Ovary (tissue), 9 donors: ENCODE data around the gene AKR7A2. TPM values are rescaled to one million over a fixed set of nuclear protein-coding genes. Genes with fewer than 3 reads are reported as not detected.
"Not testable (repeated sequence)": the region's sequence is repeated elsewhere in the genome, so short reads cannot be mapped to it uniquely, and the experiment has no call there.

Source experiments
- DNase-seq, 5 donors: peaks; one replicate each; pipeline ENCODE4 v3.0.0-alpha.2; 2019 to 2020
- H3K27ac ChIP-seq, 2 donors: fragments of 200-600 bp; one replicate each; pipeline versions ENCODE4 v1.5.1 to v1.8.0; 2019 to 2022
- H3K27me3 ChIP-seq: fragments of 200-600 bp; one replicate; pipeline ENCODE4 v1.8.0; 2022
- H3K36me3 ChIP-seq: fragments of 200-600 bp; sonication (generic); one replicate; pipeline ENCODE4 v1.5.1; 2019
- H3K4me1 ChIP-seq: one replicate; pipeline ENCODE4 v1.8.1; 2013; ENCODE audit warnings: mild to moderate bottlenecking, moderate library complexity; ENCODE audit not compliant: insufficient read depth
- H3K4me3 ChIP-seq: fragments of 200-600 bp; sonication (generic); one replicate; pipeline ENCODE4 v1.5.1; 2017
- H3K9me3 ChIP-seq, 2 donors: fragments of 200-600 bp in 1 of 2; sonication (generic) in 1 of 2; one replicate each; pipeline versions ENCODE4 v1.5.1 to v1.8.1; 2013 to 2019; ENCODE audit warnings: mild to moderate bottlenecking in 1 of 2, moderate library complexity in 1 of 2
- EP300 ChIP-seq: sonication (generic); formaldehyde crosslinking; IDR thresholded peaks from one replicate; pipeline ENCODE4 v1.6.1; 2017; ENCODE audit warnings: antibody characterized with exemption
- POLR2A ChIP-seq: fragments of 450-650 bp; IDR thresholded peaks from one replicate; pipeline ENCODE4 v1.6.1; 2017; ENCODE audit warnings: antibody characterized with exemption, mild to moderate bottlenecking, moderate library complexity
- WGBS, 3 donors: extraction: QIAGEN DNeasy Blood & Tissue Kit in 1 of 3; methylation state at CpG; one replicate each; pipeline versions ENCODE4 v1.1.5 to v1.1.7; 2013 to 2017; 5-methylcytosine and 5-hydroxymethylcytosine counted together
- intact Hi-C, 4 donors: fragments of 100-400 bp; cut with DNase I; formaldehyde crosslinking; loops; one replicate each; pipeline versions ENCODE4 v1.11.0 to v1.15.1; 2022 to 2023
- polyA plus RNA-seq, 2 donors: library from polyadenylated mRNA; stranded (reverse); fragments of 200-250 nt in 1 of 2; fragments of 350-450 nt in 1 of 2; fragmentation: Illumina TruSeq in 1 of 2; extraction: RNeasy Lipid Tissue Mini Kit (QIAGEN cat#74804) in 1 of 2; gene quantifications; one replicate each; pipeline ENCODE4 v1.2.3, GENCODE V29; 2013 to 2014
- total RNA-seq, 7 donors: library from RNA; depleted of rRNA in 2 of 7; stranded (reverse); fragments of >200 nt in 2 of 7; fragmentation: NEBNext Ultra II Directional in 3 of 7; extraction: Animal tissue kit (Norgen Biotek cat#: 25700) in 3 of 7; gene quantifications; one replicate each; pipeline versions ENCODE4 v1.1.0 to v1.2.4, GENCODE V29; 2016 to 2023
- TF ChIP-seq, protein P1 (sequence below), 3 donors: fragments of 450-650 bp in 2 of 3; fragments of 200-600 bp in 1 of 3; IDR thresholded peaks; one replicate each; pipeline versions ENCODE4 v1.5.1 to v1.8.0; 2016 to 2022; ENCODE audit warnings: antibody characterized with exemption in 3 of 3, mild to moderate bottlenecking in 1 of 3
- donor health status: DM: no; HTN: no; CAD: no; lungs with moderate emphysema.
- donor health status: DM: no; HTN: no; CAD: no.
- donor health status: Bipolar disorder and iron deficiency.
- donor health status: DM: yes; HTN: yes; CAD: no.
- donor health status: DM: no; HTN: no; CAD: no.
- donor health status: DM: yes; HTN: yes; CAD: no.

AKR7A2 gene
- total and polyA plus RNA-seq, 9 donors = 37.9 to 83.6 (median 55.6) TPM

DNA sequence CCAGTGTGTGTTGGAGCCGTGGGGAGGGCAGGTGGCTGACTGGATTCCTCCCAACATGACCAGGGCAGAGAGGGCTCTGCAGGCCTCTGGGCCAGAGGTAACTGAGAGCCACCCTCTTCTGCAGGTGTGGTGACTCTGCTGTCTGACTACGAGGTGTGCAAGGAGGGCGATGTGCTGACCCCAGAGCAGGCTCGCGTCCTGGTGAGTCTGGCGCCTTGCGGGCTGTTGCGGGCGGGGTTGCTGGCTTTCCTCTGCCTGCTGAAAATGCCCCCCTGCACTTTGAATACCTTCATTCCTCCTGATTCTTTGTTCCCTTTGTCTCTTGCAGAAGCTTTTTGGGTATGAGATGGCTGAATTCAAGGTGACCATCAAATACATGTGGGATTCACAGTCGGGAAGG, 53.6 kb downstream of the AKR7A2 start:
- Histone ChIP-seq H3K4me3 (no peak overlapping the region), H3K27me3 (no peaks in the 10 kb centered on the region), H3K36me3 (no peaks in the 10 kb centered on the region), H3K4me1 (peaks cover 4% of the 10 kb centered on the region), H3K27ac (no peak overlapping the region), H3K9me3 (no peaks in the 10 kb centered on the region)
- no peak for DNase-seq
- TF ChIP-seq POLR2A (no peak), EP300 (no peak)
- TF ChIP-seq, protein P1, sequence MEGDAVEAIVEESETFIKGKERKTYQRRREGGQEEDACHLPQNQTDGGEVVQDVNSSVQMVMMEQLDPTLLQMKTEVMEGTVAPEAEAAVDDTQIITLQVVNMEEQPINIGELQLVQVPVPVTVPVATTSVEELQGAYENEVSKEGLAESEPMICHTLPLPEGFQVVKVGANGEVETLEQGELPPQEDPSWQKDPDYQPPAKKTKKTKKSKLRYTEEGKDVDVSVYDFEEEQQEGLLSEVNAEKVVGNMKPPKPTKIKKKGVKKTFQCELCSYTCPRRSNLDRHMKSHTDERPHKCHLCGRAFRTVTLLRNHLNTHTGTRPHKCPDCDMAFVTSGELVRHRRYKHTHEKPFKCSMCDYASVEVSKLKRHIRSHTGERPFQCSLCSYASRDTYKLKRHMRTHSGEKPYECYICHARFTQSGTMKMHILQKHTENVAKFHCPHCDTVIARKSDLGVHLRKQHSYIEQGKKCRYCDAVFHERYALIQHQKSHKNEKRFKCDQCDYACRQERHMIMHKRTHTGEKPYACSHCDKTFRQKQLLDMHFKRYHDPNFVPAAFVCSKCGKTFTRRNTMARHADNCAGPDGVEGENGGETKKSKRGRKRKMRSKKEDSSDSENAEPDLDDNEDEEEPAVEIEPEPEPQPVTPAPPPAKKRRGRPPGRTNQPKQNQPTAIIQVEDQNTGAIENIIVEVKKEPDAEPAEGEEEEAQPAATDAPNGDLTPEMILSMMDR (IDR thresholded peaks at IDR 0.05) = no peak
- 90 to 93% (median 90%) methylated on average over 10 of the region's 10 CpGs for WGBS, 3 donors
- intact Hi-C loops = no loop called here

DNA sequence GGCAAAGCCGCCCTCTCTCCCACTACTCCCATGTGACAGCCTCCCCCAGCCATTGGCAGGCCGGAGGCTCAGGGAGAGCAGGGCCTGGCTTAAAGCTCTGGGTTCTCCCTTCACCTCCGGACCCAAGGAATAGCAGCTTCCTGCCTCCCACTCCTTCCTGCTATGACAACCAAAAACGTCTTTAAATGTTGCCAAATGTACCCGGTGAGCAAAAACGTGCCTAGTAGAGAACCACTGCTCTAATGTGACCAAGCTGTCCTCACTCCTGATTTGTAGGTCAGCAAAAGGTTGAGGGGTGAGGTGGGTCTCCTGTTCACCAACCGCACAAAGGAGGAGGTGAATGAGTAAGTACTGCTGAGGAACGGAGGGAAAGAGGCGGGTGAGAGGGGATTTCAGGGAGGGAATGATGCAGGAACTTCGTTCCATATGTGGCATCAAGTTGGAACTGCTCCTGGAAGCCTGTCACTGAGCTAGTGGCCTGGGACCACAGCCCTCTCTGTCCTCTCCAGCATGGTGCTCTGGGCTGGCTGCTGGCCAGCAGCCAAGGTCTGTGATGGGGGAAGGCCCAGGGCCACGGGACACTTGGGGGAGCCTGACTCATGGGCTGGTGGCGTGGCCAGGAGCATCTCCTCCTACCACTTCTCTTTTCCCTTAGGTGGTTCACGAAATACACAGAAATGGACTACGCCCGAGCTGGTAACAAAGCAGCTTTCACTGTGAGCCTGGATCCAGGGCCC, 54.6 kb downstream of the AKR7A2 start:
- intact Hi-C loops = no loop called here
- Histone ChIP-seq H3K9me3 (no peaks in the 10 kb centered on the region), H3K27ac (no peak overlapping the region), H3K36me3 (no peaks in the 10 kb centered on the region), H3K27me3 (no peaks in the 10 kb centered on the region), H3K4me3 (no peak overlapping the region), H3K4me1 (peaks cover 12% of the 10 kb centered on the region)
- TF ChIP-seq, protein P1 (IDR thresholded peaks at IDR 0.05) = no peak
- no peak for TF ChIP-seq EP300
- TF ChIP-seq POLR2A = no peak
- WGBS, 3 donors = 51 to 65% (median 61%) methylated on average over 15 of the region's 15 CpGs
- DNase-seq = no peak

DNA sequence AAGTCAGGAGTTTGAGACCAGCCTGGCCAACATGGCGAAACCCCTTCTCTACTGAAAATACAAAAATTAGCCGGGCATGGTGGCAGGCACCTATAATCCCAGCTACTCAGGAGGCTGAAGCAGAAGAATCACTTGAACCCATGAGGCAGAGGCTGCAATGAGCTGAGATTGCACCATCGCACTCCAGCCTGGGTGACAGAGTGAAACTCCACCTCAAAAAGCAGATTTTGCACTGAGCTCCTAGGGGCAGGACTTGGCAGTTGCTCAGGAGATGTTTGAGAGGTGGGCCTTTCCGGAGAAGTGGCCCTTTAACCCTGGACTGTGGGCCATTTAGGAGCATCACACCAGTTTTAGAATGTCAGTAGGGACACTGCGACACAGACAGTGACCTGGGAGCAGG, 55.6 kb downstream of the AKR7A2 start:
- H3K4me1 ChIP-seq = peaks cover 14% of the 10 kb centered on the region
- H3K27me3 ChIP-seq, H3K36me3 ChIP-seq, H3K4me3 ChIP-seq, intact Hi-C loops, DNase-seq, H3K9me3 ChIP-seq, H3K27ac ChIP-seq: not testable (repeated sequence)
- 90 to 95% (median 93%) methylated on average over 5 of the region's 5 CpGs for WGBS, 3 donors

DNA sequence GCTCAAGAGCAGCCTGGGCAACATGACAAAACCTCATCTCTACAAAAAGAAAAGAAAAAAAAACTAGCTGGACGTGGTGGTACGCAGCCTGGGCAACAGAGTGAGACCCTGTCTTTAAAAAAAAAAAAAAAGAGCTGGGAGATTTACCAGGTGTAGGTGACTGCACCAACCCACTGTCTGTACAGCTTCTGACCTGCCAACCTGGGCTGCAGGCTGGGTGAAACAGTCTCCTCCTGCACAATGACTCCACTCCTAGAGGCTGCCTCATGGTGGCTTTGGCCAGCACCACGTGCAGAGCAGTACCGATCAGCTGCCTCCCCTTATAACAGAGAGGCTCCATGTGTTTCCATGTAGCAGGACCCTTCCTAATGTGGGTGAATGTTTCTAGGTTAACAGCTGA, 56.7 kb downstream of the AKR7A2 start:
- Histone ChIP-seq H3K9me3 (no peaks in the 10 kb centered on the region), H3K27me3 (no peaks in the 10 kb centered on the region), H3K4me1 (peaks cover 15% of the 10 kb centered on the region), H3K36me3 (no peaks in the 10 kb centered on the region), H3K27ac (no peak overlapping the region), H3K4me3 (no peak overlapping the region)
- 70 to 81% (median 76%) methylated on average over 4 of the region's 4 CpGs for WGBS, 3 donors
- DNase-seq = no peak
- intact Hi-C loops = no loop called here
- TF ChIP-seq POLR2A = no peak
- TF ChIP-seq, protein P1 (IDR thresholded peaks at IDR 0.05) = no peak
- no peak for TF ChIP-seq EP300

DNA sequence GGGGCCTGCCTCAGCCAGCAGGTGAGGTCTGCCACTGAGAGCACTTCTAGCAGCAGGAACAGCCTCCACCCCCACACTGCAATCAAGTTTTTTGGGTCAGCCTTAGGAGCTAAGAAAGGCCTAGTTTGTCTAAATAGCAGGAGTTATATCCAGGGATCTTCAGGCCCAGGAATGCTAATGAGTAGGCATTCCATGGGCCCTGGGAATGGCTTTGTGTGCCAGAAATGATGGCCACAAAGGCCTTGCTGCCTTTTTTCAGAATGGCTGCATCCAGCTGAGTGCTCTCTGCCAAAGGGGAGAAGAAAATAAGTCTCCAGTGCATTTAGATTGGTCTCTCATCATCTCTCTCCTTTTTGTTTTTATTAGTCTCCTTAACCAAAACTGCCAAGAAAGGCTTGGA, 57.5 kb downstream of the AKR7A2 start:
- no peaks in the 10 kb centered on the region for H3K27me3 ChIP-seq
- no peak for DNase-seq
- no peaks in the 10 kb centered on the region for H3K9me3 ChIP-seq
- peaks cover 15% of the 10 kb centered on the region for H3K4me1 ChIP-seq
- H3K27ac ChIP-seq = no peak overlapping the region
- intact Hi-C loops = loop anchor here in 1 of 4 donors (5.0 kb wide), 1 partner anchor 403 kb away; no protein-coding TSS in a partner anchor
- H3K36me3 ChIP-seq = no peaks in the 10 kb centered on the region
- TF ChIP-seq EP300 = no peak
- no peak for TF ChIP-seq POLR2A
- TF ChIP-seq, protein P1 (IDR thresholded peaks at IDR 0.05) = no peak
- no peak overlapping the region for H3K4me3 ChIP-seq
